ENCODE data around the gene FAM20A. TPM values are rescaled to one million over a fixed set of nuclear protein-coding genes. Genes with fewer than 3 reads are reported as not detected.

FAM20A gene
- total RNA-seq (2014; rRNA removed; shearing (Covaris generic)): not detected in 2 replicates

DNA sequence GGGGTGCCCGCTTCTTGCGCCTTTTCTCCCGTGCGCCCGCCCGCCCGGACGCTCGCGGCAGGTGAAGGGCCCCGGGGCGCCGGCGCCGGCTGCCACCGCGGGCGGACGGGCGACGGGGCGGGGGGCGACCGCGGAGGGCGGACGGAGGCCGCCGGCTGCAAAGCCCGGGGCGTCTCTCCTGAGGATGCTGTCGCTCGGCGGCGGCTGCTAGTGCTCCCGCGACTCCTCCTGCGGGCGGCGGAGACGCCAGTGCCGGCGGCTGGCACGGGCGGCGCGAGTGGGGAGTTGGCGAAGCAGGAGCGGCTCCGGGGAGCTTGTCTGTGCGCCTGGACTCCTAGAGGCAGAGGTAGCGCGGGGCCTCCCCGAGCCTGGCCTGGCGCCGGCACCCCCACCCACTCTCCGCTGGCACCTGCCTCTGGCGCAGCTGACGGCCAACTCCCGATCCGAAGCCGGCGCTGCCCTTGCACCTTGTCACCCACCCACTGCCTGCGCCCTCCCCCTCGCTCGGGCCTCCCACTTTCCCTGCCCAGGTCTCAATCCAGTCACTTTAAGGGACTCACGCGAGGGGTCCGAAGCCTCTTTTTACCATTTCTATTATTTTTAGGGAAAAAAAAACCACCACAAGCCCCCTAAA lies at the start of gene FAM20A:
Gene FAM20A, minus strand, starts transcription at position 437 of the 634 bp plus-strand sequence. CDS start 701 bp downstream, outside the sequence.
- no peak for DNase-seq (ENCODE audit: low spot score)
- in situ Hi-C loops (cut with HindIII; ENCODE audit: low sequenced_read_pairs): no loop called here

DNA sequence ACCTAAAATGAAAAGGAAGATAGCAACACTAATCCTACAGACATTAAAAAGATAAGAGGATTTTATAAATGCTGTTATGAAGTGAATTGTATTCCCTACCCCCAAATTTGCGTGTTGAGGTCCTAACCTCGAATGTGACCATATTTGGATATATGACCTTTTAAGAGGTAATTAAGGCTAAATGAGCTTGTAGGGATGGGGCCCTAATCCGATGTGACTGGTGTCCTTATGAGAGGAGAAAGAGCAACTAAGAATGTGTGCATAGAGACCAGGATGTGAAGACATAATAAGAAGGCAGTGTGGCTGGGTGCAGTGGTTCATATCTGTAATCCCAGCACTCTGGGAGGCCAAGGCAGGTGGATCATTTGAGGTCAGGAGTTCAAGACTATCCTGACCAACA lies 48.2 kb upstream of the FAM20A start:
- DNase-seq (ENCODE audit: low spot score): no peak
- in situ Hi-C loops (cut with HindIII; ENCODE audit: low sequenced_read_pairs): no loop called here

DNA sequence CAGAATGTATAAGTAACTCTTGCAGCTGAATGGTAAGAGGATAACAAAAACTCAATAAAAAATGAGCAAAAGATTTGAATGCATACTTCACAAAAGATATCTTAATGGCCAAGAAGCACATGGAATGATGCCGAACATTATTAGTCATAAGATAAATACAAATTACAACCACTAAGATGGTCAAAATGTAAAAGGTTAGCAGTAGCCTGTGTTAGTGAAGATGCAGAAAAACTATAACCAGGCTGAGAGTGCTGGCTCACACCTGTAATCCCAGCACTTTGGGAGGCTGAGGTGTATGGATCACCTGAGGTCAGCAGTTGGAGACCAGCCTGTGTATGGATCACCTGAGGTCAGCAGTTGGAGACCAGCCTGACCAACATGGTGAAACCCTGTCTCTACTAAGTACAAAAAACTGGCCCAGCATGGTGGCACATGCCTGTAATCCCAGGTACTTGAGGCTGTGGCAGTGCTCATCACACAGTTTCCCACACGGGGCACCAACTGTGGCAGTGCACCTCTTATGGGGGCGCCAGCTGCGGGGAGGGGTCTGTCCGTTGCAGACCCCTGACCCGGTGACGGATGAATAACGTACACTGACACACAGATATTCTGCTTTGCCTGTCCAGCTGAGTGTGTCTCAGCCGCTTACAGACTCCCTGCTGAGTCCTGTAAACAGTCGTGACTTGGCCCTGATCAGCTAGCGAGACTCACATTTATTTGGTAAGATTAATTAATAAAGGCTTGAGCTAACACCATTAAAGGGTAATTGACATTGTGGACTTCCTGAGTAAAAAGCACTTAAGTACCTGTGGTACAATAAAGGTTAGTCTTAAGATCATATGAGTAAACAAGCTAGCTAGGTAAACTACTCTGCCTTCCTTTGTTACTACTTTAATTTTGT lies 45.7 kb upstream of the FAM20A start:
- in situ Hi-C loops (cut with HindIII; ENCODE audit: low sequenced_read_pairs): no loop called here
- no peak for DNase-seq (ENCODE audit: low spot score)

DNA sequence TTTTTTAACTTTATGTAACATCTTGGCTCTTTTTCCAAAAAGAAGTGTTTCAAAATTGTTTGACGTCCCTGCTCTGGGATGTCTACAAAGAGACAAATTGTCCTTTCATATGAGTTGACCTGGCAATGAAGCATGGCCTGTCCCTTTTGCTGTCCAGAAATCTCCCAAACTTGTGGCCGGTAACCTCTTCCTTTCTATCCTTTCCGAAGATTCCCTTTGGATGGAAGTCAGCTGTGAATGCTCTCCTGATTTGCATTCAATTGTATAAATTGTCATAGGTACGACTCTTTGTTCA lies 40.9 kb upstream of the FAM20A start:
- in situ Hi-C loops (cut with HindIII; ENCODE audit: low sequenced_read_pairs): no loop called here
- DNase-seq (ENCODE audit: low spot score): no peak

DNA sequence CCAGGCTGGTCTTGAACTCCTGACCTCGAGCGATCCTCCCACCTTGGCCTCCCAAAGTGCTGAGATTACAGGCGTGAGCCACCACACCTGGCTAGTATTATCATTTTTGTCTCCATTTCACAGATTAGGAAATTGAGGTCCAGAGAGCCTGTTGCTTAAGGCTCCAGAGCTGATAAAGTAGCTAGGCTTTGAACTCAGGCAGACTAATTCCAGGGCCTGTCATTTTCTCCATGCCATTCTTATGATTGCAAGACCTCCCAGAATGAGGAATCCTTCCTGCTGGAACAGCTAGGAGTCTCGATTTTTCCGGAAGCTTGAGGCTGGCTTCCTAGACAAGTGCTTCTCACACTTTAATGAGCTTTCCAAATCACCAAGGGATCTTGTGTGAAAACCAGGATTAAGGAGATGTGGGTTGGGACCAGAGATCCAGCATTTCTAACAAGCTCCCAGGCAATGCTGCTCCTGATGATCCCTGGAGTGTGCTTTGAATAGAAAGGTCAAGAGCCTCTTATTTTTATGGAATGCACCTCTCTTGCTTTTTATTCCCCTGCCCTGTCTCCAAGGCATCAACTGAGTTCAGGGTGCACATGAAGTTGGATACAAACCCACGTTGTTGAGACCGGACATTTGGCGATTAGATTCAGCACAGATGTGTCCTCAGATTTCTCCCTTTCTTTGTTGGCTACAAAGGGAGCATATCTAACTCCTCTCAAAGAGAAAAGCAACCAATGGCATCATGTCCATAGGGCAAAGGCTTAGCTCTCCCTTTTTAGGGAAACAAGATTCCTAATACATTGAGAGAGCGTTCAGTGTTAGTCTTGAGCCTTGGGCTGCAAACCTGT lies 40.3 kb upstream of the FAM20A start:
- DNase-seq (ENCODE audit: low spot score): no peak
- in situ Hi-C loops (cut with HindIII; ENCODE audit: low sequenced_read_pairs): no loop called here

DNA sequence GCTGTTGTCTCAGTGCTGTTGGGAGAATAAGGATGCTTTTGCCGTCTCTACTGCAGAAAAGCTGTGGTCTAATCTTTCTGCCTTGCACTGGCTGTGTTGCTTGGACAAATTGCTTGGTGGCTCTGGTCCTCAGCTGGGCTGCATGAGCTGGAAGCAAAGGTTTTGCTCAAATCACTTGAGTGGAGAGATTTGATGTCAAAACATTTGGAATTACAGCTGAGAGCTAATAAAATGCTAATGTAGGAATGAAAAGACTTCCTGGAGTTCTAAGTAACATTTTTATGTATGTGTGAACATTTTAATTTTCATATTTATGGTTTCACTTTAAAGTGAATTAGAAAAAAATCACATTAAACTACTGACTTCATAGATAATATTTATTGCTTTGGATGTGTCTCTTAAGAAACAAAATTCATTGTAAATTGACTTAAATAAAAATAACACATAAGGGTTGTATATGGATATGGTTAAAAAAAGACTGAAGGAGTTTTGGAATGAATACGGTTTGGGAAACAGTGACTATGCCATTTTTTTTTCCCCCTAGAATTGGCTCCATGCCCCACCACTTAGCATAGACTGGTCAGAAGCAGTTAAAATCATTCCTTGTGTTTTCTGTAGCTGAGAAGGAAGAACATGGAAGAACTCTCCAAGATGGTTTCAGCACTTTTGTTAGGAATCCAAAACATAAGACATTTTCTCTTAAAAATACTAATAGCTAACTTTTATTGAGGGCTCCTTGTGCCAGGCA lies 39.2 kb upstream of the FAM20A start:
- DNase-seq (ENCODE audit: low spot score): no peak
- in situ Hi-C loops (cut with HindIII; ENCODE audit: low sequenced_read_pairs): no loop called here

DNA sequence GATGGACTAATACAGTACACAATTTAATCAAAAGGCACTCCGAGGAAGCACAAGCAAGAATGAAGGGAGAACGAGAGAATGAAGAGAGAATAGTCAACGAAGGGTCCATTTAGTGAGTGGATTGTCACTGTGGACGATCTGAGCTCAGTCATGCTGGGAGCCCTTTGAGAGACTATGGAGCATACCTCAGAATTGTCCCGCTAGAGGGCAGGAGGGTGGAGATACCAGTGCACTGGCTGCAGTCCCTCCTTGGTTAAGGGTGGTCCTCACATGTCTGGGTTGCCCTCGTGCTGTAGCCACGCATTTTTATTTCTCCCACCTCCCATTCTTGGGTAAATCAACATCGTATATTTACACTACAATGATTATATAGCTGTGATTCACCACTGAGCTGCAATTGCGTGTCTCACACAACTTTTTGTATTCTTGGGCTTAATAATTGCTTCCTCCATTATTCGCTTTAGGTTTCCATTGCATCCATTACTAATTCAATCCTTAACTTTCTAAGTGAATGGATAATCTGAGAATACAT lies 33.2 kb upstream of the FAM20A start:
- in situ Hi-C loops (cut with HindIII; ENCODE audit: low sequenced_read_pairs): no loop called here
- DNase-seq (ENCODE audit: low spot score): no peak

DNA sequence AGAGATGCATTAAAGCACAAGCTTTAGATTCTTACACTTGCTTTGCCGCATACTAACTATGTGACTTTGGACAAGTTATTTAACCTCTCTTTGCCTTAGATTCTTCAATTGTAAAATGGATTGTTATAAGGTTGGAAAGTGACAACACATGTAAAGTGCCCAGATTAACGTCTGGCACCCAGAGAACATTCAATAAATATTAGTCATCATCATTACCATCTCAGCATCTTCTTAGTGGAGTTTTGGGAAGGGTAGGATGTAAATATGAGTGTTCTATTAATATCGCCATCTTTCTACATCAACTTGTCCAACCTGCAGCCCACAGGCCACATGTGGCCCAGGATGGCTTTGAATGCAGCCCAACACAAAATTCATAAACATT lies 27.4 kb upstream of the FAM20A start:
- in situ Hi-C loops (cut with HindIII; ENCODE audit: low sequenced_read_pairs): no loop called here

DNA sequence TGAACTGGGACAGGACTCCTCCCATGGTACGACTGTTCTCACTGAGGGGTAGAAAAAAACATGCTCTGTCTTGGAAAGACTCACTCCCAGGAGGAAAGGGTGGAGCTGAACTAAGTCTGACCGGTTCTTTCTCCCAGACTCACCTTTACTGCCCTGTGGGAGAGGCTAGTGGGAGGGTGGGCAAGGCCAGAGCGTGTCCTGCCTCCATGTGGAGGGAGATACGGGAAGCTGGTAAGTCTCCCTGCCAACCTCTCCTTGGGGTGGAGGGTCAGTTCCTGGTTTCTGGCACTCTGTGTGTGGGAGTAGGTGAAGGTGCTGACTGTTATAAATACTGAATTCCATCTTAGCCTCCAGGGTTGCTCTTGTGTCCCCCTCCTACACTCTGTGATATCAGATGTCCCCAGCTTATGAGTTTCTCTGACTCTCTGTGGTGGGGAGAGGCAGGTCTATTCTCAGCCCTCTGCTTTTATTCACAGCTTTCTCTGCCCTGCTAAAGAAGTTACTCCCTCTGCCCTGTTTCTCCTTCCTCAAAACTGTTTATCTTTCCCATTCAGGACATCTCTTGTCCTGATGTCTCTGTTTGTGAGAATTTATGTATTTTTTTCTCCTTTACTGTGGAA lies 26.9 kb upstream of the FAM20A start:
- no peak for DNase-seq (ENCODE audit: low spot score)
- in situ Hi-C loops (cut with HindIII; ENCODE audit: low sequenced_read_pairs): no loop called here

More for the DNA sequence above, 27.4 kb upstream of the FAM20A start:
- no peak for DNase-seq (ENCODE audit: low spot score)

DNA sequence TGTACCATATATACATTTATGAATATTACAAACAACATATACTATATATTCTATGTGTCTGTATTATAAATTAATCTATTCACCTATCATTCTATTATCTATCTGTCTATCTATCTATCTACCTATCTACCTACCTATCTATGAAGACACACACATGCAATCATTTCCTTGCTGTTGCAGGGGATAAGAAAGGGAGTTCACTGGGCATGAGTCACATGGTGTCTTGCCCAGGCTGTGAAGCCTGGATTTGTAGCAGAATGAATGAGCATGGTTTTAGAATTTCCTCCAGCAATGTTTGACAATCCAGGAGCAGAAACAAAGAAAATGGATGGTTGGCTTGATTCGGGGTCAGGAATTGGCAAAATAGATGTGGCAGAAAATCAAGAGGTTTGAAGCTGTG lies 23.2 kb upstream of the FAM20A start:
- in situ Hi-C loops (cut with HindIII; ENCODE audit: low sequenced_read_pairs): no loop called here

DNA sequence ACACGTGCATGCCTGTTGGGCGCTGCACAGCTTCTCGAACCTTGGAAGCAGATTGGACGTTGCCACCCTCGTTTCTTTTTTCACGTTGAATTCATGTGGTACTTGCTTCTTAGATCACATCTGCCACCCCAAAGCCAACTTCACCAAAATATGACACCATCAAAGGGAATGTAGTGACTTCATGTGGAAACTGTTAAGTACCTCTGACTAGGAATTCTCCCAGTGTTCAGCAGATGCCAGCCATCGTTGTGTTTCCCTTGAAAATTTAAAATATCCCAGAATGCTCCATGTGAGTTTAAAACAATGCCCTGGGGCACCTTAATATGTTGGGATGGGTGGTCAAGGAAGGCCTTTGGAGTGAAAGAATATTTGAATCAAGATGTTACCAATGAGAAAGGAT lies 22.6 kb upstream of the FAM20A start:
- DNase-seq (ENCODE audit: low spot score): no peak
- in situ Hi-C loops (cut with HindIII; ENCODE audit: low sequenced_read_pairs): no loop called here

More for the DNA sequence above, 23.2 kb upstream of the FAM20A start:
- DNase-seq (ENCODE audit: low spot score): no peak

DNA sequence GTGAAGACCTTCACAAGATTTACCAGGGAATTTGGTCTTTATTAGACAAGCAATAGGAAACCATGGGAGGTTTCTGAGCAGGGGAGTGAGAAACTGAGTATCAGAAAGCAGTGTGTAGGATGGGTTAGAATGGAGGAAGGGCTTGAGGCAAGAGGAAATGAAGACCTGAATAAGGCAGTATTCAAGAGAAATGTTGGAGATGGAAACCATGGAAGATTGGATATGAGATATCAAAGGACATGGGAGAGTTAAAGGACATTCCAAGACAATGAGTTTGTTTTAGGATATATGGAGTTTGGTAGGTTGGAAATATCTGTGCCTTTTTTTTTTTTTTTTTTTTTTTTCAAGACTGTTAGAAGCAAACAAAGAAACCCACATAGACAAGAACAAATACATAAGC lies 21.3 kb upstream of the FAM20A start:
- in situ Hi-C loops (cut with HindIII; ENCODE audit: low sequenced_read_pairs): no loop called here
- DNase-seq (ENCODE audit: low spot score): no peak

DNA sequence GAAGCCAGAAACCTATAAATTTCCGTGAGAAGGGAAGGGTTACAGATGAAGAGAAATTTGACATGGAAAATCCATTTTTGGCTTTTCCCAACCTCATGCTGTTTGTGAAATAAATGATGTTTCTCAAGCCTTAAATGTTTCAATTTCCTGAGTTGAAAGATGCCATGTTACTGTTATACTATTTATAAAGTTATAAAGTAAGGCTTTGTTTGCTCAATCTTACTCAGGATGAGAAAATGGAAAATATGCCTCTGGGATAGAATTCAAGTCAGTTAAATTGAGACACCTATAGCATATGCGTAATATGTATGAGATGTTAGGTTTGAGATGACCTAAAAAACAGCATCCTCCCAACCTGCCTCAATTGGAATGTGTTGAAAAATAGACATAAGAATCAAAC lies 19.9 kb upstream of the FAM20A start:
- DNase-seq (ENCODE audit: low spot score): no peak
- in situ Hi-C loops (cut with HindIII; ENCODE audit: low sequenced_read_pairs): no loop called here

DNA sequence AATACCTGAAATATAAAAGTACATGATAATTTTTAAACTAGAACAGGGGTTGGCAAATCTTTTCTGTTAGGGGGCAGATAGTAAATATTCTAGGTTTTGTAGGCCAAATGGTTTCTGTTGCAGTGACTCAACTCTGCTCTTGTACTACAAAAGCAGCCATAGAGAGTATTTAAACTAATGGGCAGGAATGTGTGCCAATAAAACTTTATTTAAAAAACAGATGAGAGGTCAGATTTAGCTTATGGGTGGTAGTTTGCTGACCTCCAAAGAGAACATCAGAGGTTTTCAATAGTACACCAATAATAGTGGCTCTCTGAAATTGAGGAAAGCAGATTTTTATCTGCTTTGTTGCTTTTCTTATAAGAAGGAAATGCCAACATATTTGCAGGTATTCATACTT lies 15.2 kb upstream of the FAM20A start:
- DNase-seq (ENCODE audit: low spot score): no peak
- in situ Hi-C loops (cut with HindIII; ENCODE audit: low sequenced_read_pairs): no loop called here

DNA sequence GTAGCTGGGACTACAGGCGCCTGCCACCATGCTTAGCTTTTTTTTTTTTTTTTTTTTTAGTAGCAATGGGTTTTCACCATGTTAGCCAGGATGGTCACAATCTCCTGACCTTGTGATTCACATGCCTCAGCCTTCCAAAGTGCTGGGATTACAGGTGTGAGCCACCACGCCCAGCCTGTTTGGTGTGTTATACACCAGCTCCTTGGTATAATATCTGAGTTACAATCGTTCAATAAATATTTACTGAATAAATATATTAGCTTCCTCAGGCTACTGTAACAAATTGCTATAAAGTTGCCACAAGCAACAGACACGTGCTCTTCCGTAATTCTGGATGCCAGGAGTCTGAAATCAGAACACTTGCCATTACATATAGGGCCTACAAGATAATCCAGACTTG lies 13.6 kb upstream of the FAM20A start:
- DNase-seq (ENCODE audit: low spot score): no peak
- in situ Hi-C loops (cut with HindIII; ENCODE audit: low sequenced_read_pairs): no loop called here

DNA sequence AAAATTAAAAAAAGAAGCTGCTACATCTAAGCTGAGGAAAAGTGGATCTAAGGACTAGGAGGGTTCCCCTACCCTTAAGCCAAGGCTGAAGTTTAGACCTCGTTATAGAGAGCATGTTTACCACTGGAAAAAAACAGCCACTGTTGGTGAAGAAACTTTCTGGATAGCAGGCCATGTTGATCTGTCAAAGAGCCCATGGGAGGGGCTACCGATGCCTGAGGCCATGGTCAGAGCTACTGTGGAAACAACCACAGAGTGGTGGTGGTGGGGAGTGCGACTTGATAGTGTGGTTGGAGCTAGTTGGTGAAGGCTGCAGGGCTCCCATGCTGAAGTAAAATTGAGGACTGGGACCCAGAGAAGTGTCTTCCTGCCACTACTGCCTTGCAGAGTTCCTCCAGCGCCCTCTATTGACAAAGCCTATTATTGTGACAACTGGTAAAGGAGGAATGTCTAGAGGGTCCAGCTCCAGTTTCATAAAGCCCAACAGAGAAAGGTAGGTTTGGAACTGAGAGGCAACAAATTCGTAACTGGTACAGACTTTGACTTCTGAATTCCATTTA lies 12.7 kb upstream of the FAM20A start:
- DNase-seq (ENCODE audit: low spot score): peak; percentile 30
- in situ Hi-C loops (cut with HindIII; ENCODE audit: low sequenced_read_pairs): no loop called here

DNA sequence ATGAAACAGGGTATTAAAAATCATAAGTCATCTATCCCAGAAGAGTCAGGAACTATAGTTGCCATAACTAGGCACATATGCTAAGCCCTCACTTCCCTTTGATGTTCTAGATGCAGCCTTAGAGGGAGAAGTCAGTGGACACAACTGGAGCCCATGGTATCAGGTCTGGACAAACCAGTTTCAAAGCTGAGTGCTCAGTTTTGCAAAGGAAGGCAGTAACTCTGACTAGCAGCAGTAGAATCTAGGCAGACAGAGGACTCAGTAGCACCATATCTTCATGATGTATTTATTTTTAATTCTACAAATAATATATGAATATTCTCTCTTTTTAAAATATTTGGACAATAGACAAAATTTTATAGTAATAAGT lies 11.7 kb upstream of the FAM20A start:
- DNase-seq (ENCODE audit: low spot score): no peak
- in situ Hi-C loops (cut with HindIII; ENCODE audit: low sequenced_read_pairs): no loop called here

DNA sequence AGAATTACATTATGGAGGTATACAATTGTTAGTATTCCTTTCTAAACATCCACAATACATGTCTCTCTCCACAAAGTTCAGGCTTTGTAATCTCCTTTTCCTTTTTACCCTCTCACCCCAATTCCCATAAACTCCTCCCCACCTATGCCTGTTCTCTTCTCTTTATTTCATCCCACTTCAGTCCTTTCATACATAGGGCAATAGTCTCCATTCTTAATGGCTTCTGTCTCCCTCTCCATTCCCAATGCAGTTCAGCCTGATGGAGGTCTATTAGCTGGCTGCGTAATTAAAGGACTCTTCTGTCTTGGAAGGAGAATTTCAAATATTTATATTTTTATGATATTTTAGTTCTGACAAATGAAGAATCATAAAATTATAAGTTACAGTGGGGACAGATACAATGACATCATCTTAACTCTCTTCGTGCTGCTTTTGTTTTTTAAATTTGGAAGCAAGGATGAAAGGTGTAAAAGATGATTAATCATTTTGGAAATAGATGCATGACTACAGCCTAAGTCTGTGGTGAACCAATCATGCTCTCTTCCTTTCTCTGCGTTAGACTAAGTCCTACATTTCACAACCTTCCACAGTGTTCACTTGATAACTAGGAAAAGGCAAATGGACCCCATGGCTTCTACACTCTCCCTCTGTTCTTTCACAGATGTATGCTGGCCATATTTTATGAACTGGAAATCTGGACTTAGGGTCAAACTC lies 11.2 kb upstream of the FAM20A start:
- in situ Hi-C loops (cut with HindIII; ENCODE audit: low sequenced_read_pairs): no loop called here
- no peak for DNase-seq (ENCODE audit: low spot score)
